ENCODE data around the gene CACNG1.

CACNG1 gene

DNA sequence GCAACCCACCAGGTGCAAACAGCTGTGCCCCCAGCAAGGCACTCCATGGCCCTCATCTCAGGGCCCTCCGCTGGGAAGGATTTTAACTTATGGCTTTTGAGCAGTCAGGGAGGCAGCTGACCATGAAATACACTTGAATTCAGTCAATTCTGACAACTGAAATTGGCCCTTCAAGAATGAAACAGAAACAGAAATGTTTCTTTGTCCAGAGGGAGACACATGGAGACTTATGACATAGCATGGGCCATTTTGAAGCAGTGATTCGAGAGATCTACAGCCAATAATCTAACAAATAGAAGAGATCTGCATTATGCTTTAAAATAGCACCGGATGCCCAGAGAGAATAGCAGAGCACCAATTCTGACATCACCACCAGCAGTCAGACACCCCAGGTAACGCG lies 7.5 kb downstream of the CACNG1 start:
- TF ChIP-seq, protein P1, sequence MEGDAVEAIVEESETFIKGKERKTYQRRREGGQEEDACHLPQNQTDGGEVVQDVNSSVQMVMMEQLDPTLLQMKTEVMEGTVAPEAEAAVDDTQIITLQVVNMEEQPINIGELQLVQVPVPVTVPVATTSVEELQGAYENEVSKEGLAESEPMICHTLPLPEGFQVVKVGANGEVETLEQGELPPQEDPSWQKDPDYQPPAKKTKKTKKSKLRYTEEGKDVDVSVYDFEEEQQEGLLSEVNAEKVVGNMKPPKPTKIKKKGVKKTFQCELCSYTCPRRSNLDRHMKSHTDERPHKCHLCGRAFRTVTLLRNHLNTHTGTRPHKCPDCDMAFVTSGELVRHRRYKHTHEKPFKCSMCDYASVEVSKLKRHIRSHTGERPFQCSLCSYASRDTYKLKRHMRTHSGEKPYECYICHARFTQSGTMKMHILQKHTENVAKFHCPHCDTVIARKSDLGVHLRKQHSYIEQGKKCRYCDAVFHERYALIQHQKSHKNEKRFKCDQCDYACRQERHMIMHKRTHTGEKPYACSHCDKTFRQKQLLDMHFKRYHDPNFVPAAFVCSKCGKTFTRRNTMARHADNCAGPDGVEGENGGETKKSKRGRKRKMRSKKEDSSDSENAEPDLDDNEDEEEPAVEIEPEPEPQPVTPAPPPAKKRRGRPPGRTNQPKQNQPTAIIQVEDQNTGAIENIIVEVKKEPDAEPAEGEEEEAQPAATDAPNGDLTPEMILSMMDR (IDR thresholded peaks at IDR 0.05; ENCODE audit: low read depth, low read length) = no peak
- no peak overlapping the region for H3K4me3 ChIP-seq (ENCODE audit: low read depth, low read length)

GRCh38 chr17:67052720-67053437 lies 8.5 kb downstream of the CACNG1 start:
- TF ChIP-seq, protein P1 (IDR thresholded peaks at IDR 0.05; ENCODE audit: low read depth, low read length) = no peak
- no peak overlapping the region for H3K4me3 ChIP-seq (ENCODE audit: low read depth, low read length)

DNA sequence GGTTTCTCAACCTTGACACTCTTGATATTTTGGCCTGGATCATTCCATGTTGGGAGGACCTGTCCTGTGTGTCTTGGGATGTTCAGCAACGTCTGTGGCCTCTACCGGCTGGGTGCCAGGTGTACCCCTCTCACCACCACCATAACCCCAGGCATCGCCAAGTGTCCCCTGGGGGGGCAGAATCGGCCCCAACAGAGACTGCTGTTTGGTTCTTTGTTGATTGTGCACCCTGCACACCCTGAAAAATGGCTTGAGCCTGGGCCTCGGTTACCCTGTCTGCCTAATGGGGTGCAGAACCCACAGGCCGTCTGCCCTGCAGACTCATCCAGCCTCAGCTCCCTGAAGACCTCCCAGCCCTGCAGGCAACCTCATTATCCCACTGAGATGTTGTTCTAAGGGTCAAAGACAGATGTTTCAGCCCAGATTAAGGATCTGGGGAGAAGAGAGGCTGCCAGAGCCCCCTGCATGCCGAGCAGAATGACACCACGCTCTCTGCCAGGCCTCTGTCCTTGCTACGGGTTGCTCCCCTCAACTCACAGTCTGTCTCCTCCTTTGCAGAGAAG lies 9.2 kb downstream of the CACNG1 start:
- H3K4me3 ChIP-seq (ENCODE audit: low read depth, low read length) = no peak overlapping the region
- TF ChIP-seq, protein P1 (IDR thresholded peaks at IDR 0.05; ENCODE audit: low read depth, low read length) = no peak

GRCh38 chr17:67054011-67054591 lies 9.7 kb downstream of the CACNG1 start:
- H3K4me3 ChIP-seq (ENCODE audit: low read depth, low read length) = no peak overlapping the region
- TF ChIP-seq, protein P1 (IDR thresholded peaks at IDR 0.05; ENCODE audit: low read depth, low read length) = no peak

- no peak overlapping the region for H3K4me3 ChIP-seq (ENCODE audit: low read depth, low read length)
- TF ChIP-seq, protein P1 (IDR thresholded peaks at IDR 0.05; ENCODE audit: low read depth, low read length) = no peak
Observed at GRCh38 chr17:67054608-67055007, 10.3 kb downstream of the CACNG1 start.

- TF ChIP-seq, protein P1 (IDR thresholded peaks at IDR 0.05; ENCODE audit: low read depth, low read length) = no peak
Observed at GRCh38 chr17:67055041-67055443, 10.7 kb downstream of the CACNG1 start.

More at GRCh38 chr17:67055041-67055443, 10.7 kb downstream of the CACNG1 start:
- no peak overlapping the region for H3K4me3 ChIP-seq (ENCODE audit: low read depth, low read length)
